NCI-H2029 (cell line): ENCODE results near the gene PAPOLA.

Source experiments
- DNase-seq: peaks from one replicate; lab custom pipeline; 2025; lab: John Stamatoyannopoulos, UW

The PAPOLA gene

DNA sequence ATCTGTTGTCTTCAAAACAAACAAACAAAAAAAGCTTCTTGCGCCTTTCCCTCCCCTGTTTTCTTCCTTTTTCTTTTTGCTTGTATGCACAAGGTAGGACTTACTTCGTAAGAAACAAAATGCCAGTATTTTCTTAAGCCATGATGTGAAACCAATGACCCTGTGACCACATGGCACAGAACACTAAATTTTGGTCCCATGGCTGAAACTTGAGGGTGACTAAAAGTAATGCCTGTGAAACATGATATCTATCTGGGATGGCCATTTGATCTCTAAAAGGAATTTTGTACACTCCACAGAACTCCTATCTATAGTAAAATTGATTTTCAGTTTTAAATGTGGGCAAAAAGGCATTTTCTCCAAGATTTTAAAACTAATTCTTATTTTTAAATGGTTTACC, 63.6 kb downstream of the PAPOLA start:
- no peak for DNase-seq

DNA sequence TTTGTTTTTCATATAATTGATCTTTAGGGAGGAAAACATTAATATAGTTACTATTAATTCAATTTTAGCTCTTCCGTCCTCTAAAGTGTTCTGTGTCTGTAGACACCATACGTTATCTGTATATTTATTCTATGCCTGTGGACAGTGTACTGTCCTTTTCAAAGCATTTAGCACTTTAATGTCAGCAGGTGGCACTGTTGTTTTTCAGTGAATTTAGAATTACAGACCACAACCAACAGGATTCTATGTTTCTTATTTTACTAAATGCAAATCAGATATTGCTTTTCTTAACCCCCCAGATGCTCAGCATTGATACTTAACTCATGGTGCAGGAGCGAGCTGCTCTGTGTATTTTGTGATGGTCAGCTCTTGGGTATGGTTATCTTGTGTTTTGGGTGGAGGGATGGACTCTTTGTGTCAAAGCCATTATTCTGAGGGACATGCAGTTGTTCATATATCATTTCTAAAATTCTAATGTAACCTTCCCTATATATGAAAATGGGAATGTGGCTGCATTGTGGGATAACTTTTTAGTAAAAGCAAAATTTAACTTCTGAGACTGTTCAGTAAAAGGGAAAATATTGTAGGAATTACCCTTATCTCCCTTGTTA, 65.2 kb downstream of the PAPOLA start:
- no peak for DNase-seq

DNA sequence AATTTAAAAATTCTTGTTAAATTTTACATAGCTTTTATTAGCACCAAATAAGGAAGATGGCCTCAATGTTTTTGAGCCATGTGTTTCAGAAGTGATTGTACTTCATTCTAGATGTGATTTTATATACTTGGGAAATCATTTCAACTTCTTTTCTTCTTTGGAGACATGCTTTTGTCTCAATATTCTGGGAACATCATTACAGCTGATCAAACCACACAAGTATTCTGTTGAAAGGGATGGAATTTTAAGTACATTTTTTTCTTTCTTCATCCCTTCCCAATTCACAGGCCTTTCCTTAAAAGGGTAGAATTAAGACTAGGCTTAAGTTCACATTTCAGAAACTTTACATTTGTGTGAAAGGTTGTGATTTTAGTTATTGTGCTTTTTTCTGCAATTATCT, 66.4 kb downstream of the PAPOLA start:
- DNase-seq, result no peak

DNA sequence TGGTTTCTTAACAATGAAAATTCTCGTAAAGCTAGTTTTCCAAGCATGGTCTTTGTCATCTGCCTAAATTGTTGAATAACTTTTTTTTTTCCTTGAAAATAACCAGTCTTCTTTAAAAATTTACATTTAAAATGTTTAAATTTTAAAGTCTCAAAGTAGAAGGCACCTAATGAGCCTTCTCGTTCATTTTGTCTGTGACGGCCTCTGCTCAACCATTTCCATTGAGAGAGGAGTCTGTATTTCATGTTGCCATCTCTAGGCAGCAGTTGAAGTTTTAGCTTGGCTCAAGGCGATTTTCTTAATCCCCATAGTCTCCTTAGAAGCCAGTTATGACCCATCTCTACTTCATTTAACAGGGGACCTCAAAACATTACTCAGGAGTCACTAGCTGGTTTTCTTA, 69.1 kb downstream of the PAPOLA start:
- DNase-seq, result no peak

DNA sequence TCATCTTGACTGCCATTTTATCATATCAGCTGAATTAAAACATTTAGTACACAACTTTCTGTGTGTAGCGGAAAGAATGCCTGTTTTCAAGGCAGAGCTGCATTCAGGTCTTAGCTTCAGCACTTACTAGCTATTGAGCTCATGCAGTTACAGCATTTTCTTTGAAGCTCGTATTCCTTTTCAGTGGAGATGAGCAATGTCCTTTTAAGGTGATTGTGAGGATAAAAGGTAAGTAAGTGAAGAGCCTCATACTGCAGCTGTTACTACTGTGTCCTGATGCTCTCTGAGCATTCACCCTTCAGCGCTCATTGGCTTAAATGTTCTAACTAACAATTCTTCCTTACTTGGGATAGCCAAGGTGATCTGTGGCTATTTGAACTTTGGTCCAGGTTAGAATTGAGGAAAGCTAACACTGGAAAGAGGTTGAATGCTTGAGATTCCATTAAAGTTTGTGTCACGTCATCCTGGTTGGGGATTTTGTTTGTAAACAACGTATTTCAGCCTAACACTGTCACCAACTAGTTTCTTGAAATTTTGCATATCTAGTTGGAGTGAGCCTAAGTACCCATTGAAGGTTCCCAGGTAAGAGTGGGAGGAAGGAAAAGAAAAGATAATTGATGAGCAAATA, 71.4 kb downstream of the PAPOLA start:
- no peak for DNase-seq

DNA sequence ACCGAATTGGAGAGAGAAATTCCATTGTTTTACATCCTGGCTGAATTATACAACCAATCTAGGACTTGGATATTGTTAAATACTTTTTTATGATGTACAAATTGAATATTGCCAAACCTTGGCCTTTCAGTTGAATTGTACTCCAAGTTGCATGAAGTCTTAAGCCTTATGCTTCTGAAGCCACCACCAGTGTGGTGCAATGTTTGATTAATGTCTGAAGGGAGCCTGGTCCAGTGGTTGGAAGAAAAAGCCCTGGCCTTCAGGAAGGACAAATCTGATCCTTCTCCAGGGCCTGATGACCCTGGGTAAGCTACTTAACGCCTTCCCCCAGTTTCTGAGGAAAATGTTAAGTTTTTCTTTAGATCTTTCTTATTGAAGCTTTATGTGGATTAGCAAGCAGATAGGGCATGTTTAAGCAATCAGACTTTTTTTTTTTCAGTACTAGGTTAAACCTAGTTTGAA, 72.0 kb downstream of the PAPOLA start:
- no peak for DNase-seq

DNA sequence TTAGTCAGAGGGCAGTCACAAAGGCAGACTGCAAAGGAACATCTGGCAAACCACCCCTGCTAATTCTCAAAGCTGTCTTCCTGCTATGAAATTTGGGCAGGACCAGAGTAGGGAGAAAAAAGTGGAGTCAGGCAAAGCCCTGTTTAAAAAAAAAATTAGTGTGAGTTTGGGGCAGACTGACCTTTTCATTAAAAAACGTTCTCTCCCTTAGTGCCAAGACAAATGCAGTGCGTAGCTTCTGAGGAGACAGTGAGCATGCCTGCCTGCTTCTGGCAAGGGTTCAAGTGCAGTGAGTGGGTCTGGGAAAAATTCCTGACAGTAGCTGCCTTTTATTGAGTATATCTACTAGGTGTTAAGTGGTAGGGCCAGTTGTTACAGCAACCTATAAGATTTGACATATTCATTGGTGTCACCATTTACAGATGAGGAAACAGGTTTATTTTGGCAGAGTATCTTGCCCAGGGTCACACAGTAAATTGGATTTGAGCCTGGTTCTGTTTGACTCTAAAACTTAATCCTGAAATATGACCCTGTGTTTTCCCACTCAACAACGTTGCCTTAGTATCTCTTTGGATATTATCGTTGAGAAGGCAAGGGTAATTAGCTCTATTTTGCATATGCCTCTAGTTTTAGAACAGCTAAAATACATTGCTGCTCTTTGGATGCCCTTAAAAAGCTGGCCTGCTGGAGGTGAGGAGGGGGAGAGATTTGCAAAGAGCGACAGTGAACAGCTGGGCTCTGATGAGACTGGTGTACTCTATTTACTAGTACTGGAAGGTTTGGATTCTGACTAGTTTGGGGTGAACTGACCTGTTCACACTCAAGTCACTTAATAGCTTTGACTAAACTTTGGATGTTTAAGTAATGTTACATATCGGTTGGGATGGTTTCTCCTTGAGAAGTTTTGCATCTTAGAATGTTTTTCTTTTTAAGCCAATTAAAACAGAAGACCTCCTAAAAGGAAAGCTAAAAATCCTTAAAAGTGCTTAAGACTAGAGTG, 72.8 kb downstream of the PAPOLA start:
- DNase-seq, result peak; percentile 82

DNA sequence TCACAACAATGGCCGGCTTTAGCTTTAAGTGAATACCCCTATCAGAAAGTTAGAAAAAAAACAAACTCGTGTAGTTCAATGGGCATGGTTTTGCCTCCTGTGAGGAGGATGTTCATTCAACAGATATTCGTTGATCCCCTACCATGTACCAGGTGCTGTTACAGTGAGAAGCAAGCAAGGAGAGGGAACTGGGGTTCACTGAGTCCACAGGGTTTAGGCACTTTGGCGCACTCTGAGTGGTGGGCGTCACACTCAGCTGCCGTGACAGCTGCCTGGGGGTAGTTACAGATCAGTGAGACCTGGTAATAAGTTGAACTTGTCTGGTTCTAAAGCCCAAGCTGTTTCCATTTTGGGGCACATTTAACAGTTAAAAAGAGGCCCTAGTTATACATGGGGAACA, 74.2 kb downstream of the PAPOLA start:
- DNase-seq, result no peak

DNA sequence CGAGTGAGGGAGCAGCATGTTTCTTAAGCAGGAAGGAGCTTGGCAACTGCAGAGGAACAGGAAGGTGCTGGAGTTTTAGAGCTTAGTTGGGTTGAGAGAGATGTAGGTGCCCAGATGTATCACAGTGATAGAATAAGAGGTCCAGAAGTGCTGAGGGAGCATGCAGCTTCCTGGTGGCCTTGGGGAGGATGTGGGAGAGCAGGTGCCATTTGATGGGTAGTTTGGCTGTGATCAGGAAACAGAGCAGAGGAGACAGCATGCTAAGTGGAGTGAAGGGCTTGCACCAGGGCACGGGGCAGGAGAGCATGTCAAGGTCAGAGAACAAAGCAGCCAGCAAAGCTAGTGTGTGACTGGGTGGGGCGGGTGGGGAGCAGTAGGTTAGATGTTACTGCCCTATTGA, 74.8 kb downstream of the PAPOLA start:
- DNase-seq, result no peak

DNA sequence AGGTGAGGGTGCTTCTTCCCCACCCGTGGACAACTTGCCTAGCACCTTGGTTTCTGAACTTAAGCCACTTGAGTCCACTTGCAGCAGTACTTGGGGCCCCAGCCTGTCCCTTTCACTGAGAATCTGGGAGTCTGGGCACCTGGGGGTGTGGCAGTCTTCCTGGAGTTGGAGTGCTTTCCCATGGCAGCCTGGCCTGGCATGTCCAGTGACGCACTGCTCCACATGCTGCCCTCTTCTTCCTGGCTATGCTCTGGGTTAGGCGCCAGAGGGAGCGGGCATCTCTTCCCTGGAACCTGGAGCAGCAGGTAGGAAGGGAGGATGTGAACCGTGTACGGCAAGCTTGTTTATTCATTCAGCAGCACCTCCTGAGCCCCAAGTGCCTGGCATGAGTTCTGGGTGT, 76.4 kb downstream of the PAPOLA start:
- no peak for DNase-seq

DNA sequence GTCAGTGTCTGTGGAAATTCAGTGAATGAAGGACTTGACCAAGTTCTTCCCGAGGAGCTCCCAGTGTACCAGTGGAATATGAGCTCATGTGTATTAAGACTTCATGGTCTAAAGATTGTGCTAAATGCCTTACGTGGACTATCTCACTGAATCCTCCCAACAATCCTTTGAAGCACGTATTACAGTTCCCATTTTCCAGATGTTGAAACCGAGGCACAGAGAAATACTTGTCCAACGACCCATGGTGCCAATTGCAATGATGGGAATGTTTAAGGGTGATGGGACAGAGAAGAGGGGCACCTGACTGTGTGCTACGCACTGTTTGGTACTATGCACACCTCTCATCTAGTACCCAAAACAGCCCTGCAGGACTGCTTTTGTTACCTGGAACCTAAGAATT, 77.2 kb downstream of the PAPOLA start:
- no peak for DNase-seq

DNA sequence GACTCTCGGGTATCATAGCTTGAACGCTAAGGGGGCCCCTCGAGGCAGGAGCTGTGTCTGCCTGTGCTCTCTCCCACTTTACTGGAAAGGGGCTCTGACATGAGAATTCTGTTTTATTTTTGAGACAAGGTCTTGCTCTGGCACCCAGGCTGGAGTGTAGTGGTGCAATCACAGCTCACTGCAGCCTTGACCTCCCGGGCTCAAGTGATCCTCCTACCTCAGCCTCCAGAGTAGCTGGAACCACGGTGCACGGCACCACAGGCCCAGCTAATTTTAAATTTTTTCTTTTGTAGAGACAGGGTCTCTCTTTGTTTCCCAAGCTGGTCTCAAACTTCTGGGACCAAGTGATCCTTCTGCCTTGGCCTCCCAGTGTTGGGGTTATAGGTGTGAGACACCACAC, 77.7 kb downstream of the PAPOLA start:
- DNase-seq, result no peak

DNA sequence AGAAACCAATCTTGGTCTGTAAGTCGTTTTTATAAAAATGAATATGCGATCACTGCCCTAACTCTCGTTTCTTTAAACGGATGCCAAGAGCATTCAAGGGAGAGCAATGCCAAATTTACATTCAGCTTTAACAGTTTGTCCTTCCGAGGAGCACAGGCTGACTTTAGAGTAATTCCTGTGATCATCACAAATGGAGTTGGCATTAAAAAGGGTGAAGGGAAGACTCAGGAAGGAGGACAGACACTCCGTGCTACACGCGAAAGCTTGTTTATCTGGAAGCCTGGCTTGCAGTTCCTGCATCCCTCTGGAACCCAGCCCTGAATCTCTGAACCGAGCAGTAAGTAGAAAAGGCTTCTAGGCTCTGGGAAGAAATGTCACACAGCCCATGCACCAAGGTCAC, 78.4 kb downstream of the PAPOLA start:
- no peak for DNase-seq

DNA sequence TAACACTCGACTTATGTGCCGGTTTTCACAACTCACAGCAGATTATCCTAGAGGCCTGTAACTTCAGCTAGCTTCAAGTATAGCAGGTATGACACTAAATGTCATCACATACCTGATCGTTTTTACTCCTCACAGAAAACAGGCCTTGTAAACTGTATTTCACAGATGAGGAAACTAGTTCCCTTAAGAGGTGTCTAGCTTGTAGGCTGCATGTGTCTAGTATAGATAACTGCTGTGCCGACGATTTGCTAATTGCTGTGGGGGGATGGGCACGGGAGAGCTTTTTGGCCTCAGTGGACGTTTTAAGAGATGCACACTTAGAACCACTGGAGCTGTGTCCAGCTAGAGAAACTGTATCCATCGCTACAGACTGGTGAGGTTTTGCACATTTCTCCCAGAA, 78.8 kb downstream of the PAPOLA start:
- no peak for DNase-seq

DNA sequence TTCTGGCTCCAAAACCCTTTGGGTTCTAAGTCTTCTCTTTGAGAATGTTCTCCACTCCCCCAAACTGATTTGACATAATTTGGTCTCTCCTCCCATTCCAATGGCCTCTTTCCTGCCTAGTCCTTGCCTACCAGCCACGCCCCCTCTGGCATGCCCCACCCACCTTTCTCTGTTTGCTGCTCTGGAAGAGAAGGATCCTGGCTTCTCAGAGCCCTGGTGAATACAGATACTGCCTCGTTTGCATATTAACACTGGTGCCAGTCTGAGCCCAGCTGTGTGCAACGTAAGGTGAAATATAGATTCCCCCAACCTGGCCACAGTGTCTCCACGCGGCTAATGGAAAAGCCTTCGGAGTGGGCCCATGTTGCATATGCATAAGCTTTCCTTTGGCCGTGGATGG, 79.7 kb downstream of the PAPOLA start:
- no peak for DNase-seq

DNA sequence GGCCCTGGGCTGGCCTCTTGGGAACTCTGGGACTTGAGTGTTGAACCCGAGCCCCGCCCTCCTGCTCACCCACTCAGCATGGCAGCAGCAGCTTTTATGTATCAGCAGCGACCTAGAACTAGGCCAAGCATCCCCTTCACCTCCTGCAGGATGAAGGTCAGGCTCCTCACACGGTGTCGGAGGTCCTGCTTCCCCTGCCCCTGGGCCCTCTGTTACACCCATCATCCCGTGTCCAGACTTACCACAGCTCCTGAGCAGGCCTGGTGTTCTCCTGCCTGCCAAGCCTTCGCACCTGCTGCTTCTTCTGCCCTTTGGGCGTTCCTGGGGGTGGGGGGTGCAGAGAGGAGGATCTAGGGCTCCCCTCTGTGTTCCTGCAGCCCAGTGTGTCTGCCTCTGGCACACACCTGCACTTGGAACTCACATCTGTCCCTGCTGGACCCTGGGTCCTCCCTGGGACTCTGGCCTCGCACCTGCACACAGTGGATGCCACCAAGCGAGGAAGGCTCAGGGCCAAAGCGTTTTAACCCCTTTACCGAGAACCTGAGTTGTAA, 80.3 kb downstream of the PAPOLA start:
- DNase-seq, result no peak

DNA sequence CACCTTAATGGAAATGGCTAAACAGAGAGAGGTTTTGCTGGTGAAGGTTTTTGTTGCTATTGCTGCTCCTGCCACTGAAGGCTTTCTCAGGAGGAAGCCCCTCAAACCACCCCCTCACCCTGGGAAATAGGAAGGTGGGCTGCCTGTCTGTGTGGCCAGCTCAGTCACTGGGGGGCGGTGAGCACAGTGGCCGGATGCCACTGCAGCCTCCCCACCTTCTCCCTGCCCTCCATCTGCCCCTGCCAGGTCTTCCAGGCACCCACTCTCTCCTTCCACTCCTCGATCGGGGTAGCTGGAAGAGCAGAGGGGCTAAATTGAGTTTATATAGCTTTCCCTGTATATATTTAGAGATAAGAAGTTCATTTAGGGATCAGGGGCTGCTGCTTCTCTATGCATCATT, 80.8 kb downstream of the PAPOLA start:
- DNase-seq, result no peak

DNA sequence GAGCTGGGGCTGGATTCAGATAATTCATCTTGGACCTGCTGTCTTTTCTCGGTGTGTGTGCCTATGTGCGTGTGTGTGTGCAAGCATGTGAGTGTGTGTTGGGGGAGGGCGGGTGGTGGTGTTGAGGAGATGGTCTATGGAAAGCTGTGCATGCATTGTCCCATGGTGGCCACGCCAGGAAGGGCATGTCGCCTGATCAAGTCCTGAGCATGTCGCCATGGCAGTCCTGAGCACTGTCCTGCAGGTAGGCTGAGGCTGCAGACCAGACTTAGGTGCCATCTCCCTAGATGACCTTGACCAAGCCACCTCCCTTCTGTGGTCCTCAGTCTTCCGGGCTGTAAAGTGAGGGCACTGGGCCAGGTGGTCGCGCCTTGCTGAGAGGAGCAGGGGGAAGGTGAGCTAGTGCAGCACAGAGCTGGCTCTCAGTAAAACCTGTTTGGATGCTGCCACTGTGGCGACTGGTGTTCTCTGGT, 81.4 kb downstream of the PAPOLA start:
- DNase-seq, result no peak

DNA sequence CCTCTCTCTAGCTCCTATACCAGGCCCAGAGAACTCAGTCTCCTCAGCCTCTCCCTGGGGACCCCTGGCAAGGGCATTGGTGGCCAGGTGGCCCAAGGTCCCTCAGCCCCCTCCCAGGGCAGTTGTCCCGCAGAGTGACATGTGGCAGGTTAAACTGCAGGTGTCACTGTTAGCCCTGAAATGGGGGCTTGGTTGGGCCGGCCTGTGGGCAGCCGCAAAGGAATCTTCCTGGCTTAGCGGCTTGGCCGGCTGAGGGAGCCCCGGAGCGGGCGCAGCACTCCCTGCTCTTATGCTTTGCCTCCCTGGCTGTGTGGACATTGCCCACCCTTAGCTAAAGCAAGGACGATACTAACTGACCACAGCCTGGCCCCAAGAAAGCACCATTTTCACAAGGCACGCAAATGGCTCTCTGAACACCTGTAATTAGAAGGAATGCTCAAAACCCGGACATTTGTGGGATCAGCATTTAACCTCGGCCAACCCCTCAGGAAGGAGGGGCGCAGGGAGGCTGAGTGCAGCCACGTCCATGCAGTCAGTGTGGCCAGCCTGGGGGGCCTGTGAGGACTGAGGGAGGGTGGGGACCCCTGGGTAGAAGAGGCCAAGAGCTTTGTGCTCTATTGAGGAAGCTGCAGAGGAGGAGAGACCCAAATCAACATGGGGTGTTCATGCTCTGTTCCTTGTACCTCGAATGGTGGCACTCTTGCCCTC, 82.2 kb downstream of the PAPOLA start:
- DNase-seq, result no peak

DNA sequence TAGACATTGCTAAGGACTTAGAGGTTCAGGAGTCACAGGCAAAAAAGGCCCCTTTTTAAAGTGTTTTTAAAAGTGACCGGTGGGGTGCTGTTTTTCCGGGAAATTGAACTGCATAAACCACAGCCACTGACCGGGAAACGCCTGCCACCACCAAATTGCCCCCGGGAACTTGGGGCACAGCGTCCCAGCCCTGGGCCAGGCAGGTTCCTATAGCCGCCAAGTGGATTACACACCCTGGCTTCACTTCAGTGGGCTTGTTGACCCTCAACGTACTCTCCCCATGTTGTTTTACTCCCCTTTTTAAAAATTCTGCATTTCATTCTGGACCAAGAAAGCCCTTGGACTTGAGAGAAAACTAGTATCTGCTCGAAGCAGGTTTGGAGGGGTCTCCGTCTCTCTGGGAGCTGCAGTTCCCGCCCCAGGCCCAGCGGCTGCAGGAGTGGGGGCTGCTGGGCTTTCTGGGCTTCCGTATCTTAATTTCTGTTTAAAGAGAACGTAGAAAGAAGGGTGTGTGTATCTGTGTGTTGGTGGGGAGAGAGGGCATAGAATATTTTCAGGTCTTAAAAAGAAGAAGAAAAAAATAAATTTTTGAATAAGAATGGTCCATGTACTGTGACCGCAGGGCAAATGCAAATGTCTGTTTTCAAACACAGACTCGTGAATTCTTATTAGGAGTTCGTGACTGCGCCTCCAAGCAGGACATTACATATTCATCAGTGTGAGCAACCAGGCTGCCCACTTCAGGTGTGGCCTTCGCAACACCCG, 82.9 kb downstream of the PAPOLA start:
- DNase-seq, result no peak

DNA sequence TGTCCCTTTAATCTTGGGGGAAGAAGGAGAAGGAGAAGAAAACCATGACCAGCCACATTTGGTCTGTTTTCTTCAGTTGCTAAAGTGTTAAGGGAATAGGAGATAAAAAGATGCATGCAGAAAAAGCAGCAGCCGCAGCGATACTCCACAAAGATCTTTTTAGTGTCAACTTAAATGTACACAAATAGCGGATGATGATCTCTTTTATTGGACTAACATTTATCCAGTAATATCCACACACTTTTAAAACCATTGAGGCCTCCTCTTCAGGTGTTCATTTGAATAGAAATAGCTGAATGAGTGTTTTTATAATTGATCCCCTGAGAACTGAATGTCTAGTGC, 83.5 kb downstream of the PAPOLA start:
- DNase-seq, result no peak
